ENCODE measurements around the gene MEMO1. TPM values are rescaled to one million over a fixed set of nuclear protein-coding genes. Genes with fewer than 3 reads are reported as not detected.

MEMO1 gene
- total and polyA plus RNA-seq, 2 of the 4 experiments (the other 2 are of a cell fraction), result 23.7 to 49.7 TPM

DNA sequence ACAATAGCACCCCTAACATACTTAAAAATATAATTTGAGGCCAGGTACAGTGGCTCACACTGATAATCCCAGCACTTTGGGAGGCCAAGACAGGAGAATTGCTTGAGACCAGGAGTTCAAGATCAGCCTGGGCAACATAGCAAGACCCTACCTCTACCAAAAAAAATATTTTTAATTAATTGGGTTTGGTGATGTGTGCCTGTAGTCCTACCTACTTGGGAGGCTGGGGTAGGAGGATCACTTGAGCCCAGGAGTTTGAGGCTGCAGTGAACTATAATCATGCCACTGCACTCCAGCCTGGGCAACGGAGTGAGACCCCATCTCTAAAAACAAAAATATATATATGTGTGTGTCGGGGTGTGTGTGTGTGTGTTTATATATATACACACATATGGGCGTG lies 91.3 kb downstream of the MEMO1 start:
- no TSS peak for BruUV-seq (replicated peaks)
- Histone ChIP-seq H2AFZ (replicated peaks; ENCODE audit: low read length, poor library complexity) (no peak overlapping the region), H2BK20ac (ENCODE audit: low read depth, low read length) (no peak overlapping the region), H3K36me3 (ENCODE audit: control insufficient read depth, insufficient read depth, low read length) (peaks cover 5% of the 10 kb centered on the region), H2BK120ac (ENCODE audit: low read depth, low read length) (no peak overlapping the region), H3K4me1 (ENCODE audit: control insufficient read depth, insufficient read depth, low read length) (no peaks in the 10 kb centered on the region), H4K8ac (ENCODE audit: low read depth in 2 of 2, low read length in 2 of 2) (no peak overlapping the region), H3K79me1 (ENCODE audit: low read depth in 1 of 2, low read length in 2 of 2) (peaks cover 4 to 20% of the 10 kb centered on the region in 2 experiments; a peak in 3 of 4 replicates), H3K4me2 (ENCODE audit: low read depth, low read length) (no peak overlapping the region), H4K20me1 (ENCODE audit: insufficient read depth, low read length) (no peaks in the 10 kb centered on the region; the same call in 1 of the 2 replicates), H3K14ac (replicated peaks; ENCODE audit: low read depth, low read length) (no peak overlapping the region), H3K27me3 (ENCODE audit: control insufficient read depth, insufficient read depth, low read length) (no peaks in the 10 kb centered on the region), H3K4ac (ENCODE audit: low read depth, low read length) (no peak overlapping the region), H3K23ac (ENCODE audit: low read depth, low read length) (no peak overlapping the region), H2AK5ac (ENCODE audit: low read depth, low read length) (no peak overlapping the region), H2BK5ac (ENCODE audit: low read depth, low read length, poor library complexity, severe bottlenecking) (no peak overlapping the region), H4K91ac (ENCODE audit: insufficient read depth, low read depth, low read length) (no peak overlapping the region), H3K9me1 (ENCODE audit: insufficient read depth, low read length) (peaks cover 3% of the 10 kb centered on the region; the same call in 1 of the 2 replicates), H2AK9ac (replicated peaks; ENCODE audit: low read depth, low read length, poor library complexity) (no peak overlapping the region), H3K56ac (ENCODE audit: extremely low read depth, insufficient read depth, low read length) (no peak overlapping the region), H3K9me3 (ENCODE audit: control insufficient read depth, insufficient read depth, low read length) (no peaks in the 10 kb centered on the region), H4K5ac (ENCODE audit: low read depth, low read length) (no peak overlapping the region), H3K18ac (ENCODE audit: low read depth, low read length) (no peak overlapping the region), H3K27ac (ENCODE audit: insufficient read depth, low read length) (no peak overlapping the region), H3K4me3 (ENCODE audit: insufficient read depth, low read depth, low read length) (no peak overlapping the region), H2BK15ac (ENCODE audit: low read depth, low read length) (no peak overlapping the region), H3K9ac (ENCODE audit: low read depth, low read length) (no peak overlapping the region)
- TF ChIP-seq RFX5 (IDR thresholded peaks at IDR 0.05; ENCODE audit: low read depth, low read length), result no peak
- no peak for TF ChIP-seq RCOR1 (IDR thresholded peaks at IDR 0.05; ENCODE audit: insufficient replicate concordance, low read length)
- TF ChIP-seq SMC3 (IDR thresholded peaks at IDR 0.05; ENCODE audit: low read depth, low read length), result no peak
- TF ChIP-seq CHD1 (IDR thresholded peaks at IDR 0.05; ENCODE audit: low read depth, low read length), result no peak
- no CpG with 5 or more reads among the region's 3 CpGs for WGBS, 2 experiments (ENCODE audit: extremely low coverage in 2 of 2, insufficient read length in 1 of 2)
- ATAC-seq (ENCODE audit: low read depth) (no peak), DNase-seq (no peak)
- dilution Hi-C loops (cut with HindIII; ENCODE audit: low sequenced_read_pairs, unreplicated experiment) (no loop called here), intact Hi-C loops (cut with micrococcal nuclease) (no loop called here), in situ Hi-C loops (cut with MboI; ENCODE audit: low sequenced_read_pairs) (no loop called here)
- ChIA-PET CTCF (interaction anchor here (0.6 kb wide), 1 partner anchor 10 kb away, joined by 3 read pairs; no protein-coding TSS in a partner anchor), POLR2A (ENCODE audit: unreplicated experiment) (no interaction called here)

All from IMR-90 (cell line).